ENCODE measurements around the gene TOX2.
A peak's percentile ranks its signal among the peaks of the same experiment; 100 is the strongest.

Gene TOX2

GRCh38 chr20:43996240-43996930, 81.7 kb downstream of the TOX2 start:
- Mint-ChIP-seq H3K4me1 (ENCODE audit: low read depth) (no peaks in the 10 kb centered on the region), H3K27me3 (peaks cover 6% of the 10 kb centered on the region), H3K27ac (no peak overlapping the region), H3K36me3 (no peaks in the 10 kb centered on the region), H3K4me3 (no peak overlapping the region), H3K9me3 (ENCODE audit: low read depth) (no peaks in the 10 kb centered on the region)

GRCh38 chr20:43999848-44000247, 85.2 kb downstream of the TOX2 start:
- Mint-ChIP-seq H3K4me1 (ENCODE audit: low read depth) (peaks cover 4% of the 10 kb centered on the region), H3K27me3 (peaks cover 11% of the 10 kb centered on the region), H3K9me3 (ENCODE audit: low read depth) (no peaks in the 10 kb centered on the region), H3K36me3 (no peaks in the 10 kb centered on the region), H3K27ac (no peak overlapping the region), H3K4me3 (no peak overlapping the region)

GRCh38 chr20:44001667-44002596, 87.3 kb downstream of the TOX2 start:
- Mint-ChIP-seq H3K27ac (no peak overlapping the region), H3K27me3 (peaks cover 11% of the 10 kb centered on the region), H3K4me1 (ENCODE audit: low read depth) (peaks cover 4% of the 10 kb centered on the region), H3K9me3 (ENCODE audit: low read depth) (no peaks in the 10 kb centered on the region), H3K4me3 (no peak overlapping the region), H3K36me3 (no peaks in the 10 kb centered on the region)

GRCh38 chr20:44002861-44003260, 88.2 kb downstream of the TOX2 start:
- Mint-ChIP-seq H3K9me3 (ENCODE audit: low read depth) (no peaks in the 10 kb centered on the region), H3K27ac (no peak overlapping the region), H3K36me3 (no peaks in the 10 kb centered on the region), H3K27me3 (peaks cover 11% of the 10 kb centered on the region), H3K4me3 (no peak overlapping the region), H3K4me1 (ENCODE audit: low read depth) (peaks cover 4% of the 10 kb centered on the region)

- Mint-ChIP-seq H3K27me3 (peaks cover 11% of the 10 kb centered on the region), H3K27ac (no peak overlapping the region), H3K4me1 (ENCODE audit: low read depth) (peaks cover 4% of the 10 kb centered on the region)
These were observed 89.0 kb downstream of the TOX2 start for GRCh38 chr20:44003609-44004008.

GRCh38 chr20:44004306-44004915, 89.8 kb downstream of the TOX2 start:
- H3K4me3 Mint-ChIP-seq = no peak overlapping the region
- H3K27me3 Mint-ChIP-seq = peaks cover 11% of the 10 kb centered on the region
- H3K4me1 Mint-ChIP-seq (ENCODE audit: low read depth) = peaks cover 4% of the 10 kb centered on the region
- no peak overlapping the region for H3K27ac Mint-ChIP-seq
- H3K36me3 Mint-ChIP-seq = no peaks in the 10 kb centered on the region
- no peaks in the 10 kb centered on the region for H3K9me3 Mint-ChIP-seq (ENCODE audit: low read depth)

More at GRCh38 chr20:44003609-44004008, 89.0 kb downstream of the TOX2 start:
- H3K4me3 Mint-ChIP-seq = no peak overlapping the region
- H3K36me3 Mint-ChIP-seq = no peaks in the 10 kb centered on the region
- no peaks in the 10 kb centered on the region for H3K9me3 Mint-ChIP-seq (ENCODE audit: low read depth)

GRCh38 chr20:44005661-44006060, 91.0 kb downstream of the TOX2 start:
- Mint-ChIP-seq H3K27ac (no peak overlapping the region), H3K36me3 (no peaks in the 10 kb centered on the region), H3K4me3 (no peak overlapping the region), H3K9me3 (ENCODE audit: low read depth) (no peaks in the 10 kb centered on the region), H3K27me3 (peaks cover 12% of the 10 kb centered on the region), H3K4me1 (ENCODE audit: low read depth) (peaks cover 8% of the 10 kb centered on the region)

GRCh38 chr20:44006126-44006525, 91.5 kb downstream of the TOX2 start:
- Mint-ChIP-seq H3K4me3 (no peak overlapping the region), H3K4me1 (ENCODE audit: low read depth) (peaks cover 12% of the 10 kb centered on the region), H3K9me3 (ENCODE audit: low read depth) (no peaks in the 10 kb centered on the region), H3K36me3 (no peaks in the 10 kb centered on the region), H3K27me3 (peaks cover 13% of the 10 kb centered on the region), H3K27ac (no peak overlapping the region)

- Mint-ChIP-seq H3K27ac (no peak overlapping the region), H3K9me3 (ENCODE audit: low read depth) (no peaks in the 10 kb centered on the region), H3K27me3 (peaks cover 14% of the 10 kb centered on the region), H3K4me1 (ENCODE audit: low read depth) (peaks cover 17% of the 10 kb centered on the region), H3K4me3 (no peak overlapping the region), H3K36me3 (no peaks in the 10 kb centered on the region)
These were observed 91.9 kb downstream of the TOX2 start for GRCh38 chr20:44006578-44006977.

GRCh38 chr20:44008806-44009678, 94.4 kb downstream of the TOX2 start:
- Mint-ChIP-seq H3K4me3 (no peak overlapping the region), H3K27me3 (peaks cover 16% of the 10 kb centered on the region), H3K4me1 (ENCODE audit: low read depth) (peaks cover 21% of the 10 kb centered on the region), H3K27ac (no peak overlapping the region), H3K9me3 (ENCODE audit: low read depth) (no peaks in the 10 kb centered on the region), H3K36me3 (no peaks in the 10 kb centered on the region)

- H3K27ac Mint-ChIP-seq = no peak overlapping the region
- H3K27me3 Mint-ChIP-seq = peaks cover 14% of the 10 kb centered on the region
- H3K36me3 Mint-ChIP-seq = no peaks in the 10 kb centered on the region
- peaks cover 21% of the 10 kb centered on the region for H3K4me1 Mint-ChIP-seq (ENCODE audit: low read depth)
- H3K9me3 Mint-ChIP-seq (ENCODE audit: low read depth) = no peaks in the 10 kb centered on the region
- H3K4me3 Mint-ChIP-seq = no peak overlapping the region
These were observed 95.0 kb downstream of the TOX2 start for GRCh38 chr20:44009679-44009992.

GRCh38 chr20:44010162-44010704, 95.6 kb downstream of the TOX2 start:
- Mint-ChIP-seq H3K9me3 (ENCODE audit: low read depth) (no peaks in the 10 kb centered on the region), H3K27ac (no peak overlapping the region), H3K27me3 (peaks cover 14% of the 10 kb centered on the region), H3K36me3 (no peaks in the 10 kb centered on the region), H3K4me1 (ENCODE audit: low read depth) (peaks cover 21% of the 10 kb centered on the region), H3K4me3 (peak overlapping the region; percentile 4)

GRCh38 chr20:44011251-44011940, 96.7 kb downstream of the TOX2 start:
- Mint-ChIP-seq H3K4me1 (ENCODE audit: low read depth) (peaks cover 21% of the 10 kb centered on the region), H3K27ac (peak overlapping the region; percentile 46), H3K4me3 (no peak overlapping the region), H3K36me3 (no peaks in the 10 kb centered on the region), H3K9me3 (ENCODE audit: low read depth) (no peaks in the 10 kb centered on the region), H3K27me3 (peaks cover 14% of the 10 kb centered on the region)
